ENCODE results near the gene SUPT16H. TPM values are rescaled to one million over a fixed set of nuclear protein-coding genes. Genes with fewer than 3 reads are reported as not detected.
"Not testable (repeated sequence)": the region's sequence is repeated elsewhere in the genome, so short reads cannot be mapped to it uniquely, and the experiment has no call there.

Gene SUPT16H
- total RNA-seq, 1 donor from 2014 or later, result 50.9 TPM

DNA sequence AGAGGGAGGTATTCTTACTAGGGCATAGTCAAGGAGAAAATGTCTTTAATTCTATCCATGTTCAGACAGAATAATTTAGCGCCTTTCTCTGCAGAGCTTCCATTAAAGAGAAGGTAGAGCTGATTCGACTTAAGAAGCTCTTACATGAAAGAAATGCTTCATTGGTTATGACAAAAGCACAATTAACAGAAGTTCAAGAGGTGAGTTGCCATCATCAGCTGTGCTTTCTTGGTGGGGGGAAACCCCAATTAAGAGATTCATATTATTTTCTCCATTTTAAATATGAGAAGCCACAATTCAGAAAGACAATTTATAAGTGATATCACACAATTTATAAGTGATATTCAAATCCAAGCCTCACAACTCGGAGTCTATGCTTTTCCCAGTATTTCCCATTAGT, 76.2 kb downstream of the SUPT16H start:
- no peak for DNase-seq (ENCODE audit: extremely low read depth, low read depth, low spot score)

GRCh38 chr14:21302836-21303140, 81.0 kb downstream of the SUPT16H start:
- not testable (repeated sequence) for DNase-seq (ENCODE audit: extremely low read depth, low read depth, low spot score)

DNA sequence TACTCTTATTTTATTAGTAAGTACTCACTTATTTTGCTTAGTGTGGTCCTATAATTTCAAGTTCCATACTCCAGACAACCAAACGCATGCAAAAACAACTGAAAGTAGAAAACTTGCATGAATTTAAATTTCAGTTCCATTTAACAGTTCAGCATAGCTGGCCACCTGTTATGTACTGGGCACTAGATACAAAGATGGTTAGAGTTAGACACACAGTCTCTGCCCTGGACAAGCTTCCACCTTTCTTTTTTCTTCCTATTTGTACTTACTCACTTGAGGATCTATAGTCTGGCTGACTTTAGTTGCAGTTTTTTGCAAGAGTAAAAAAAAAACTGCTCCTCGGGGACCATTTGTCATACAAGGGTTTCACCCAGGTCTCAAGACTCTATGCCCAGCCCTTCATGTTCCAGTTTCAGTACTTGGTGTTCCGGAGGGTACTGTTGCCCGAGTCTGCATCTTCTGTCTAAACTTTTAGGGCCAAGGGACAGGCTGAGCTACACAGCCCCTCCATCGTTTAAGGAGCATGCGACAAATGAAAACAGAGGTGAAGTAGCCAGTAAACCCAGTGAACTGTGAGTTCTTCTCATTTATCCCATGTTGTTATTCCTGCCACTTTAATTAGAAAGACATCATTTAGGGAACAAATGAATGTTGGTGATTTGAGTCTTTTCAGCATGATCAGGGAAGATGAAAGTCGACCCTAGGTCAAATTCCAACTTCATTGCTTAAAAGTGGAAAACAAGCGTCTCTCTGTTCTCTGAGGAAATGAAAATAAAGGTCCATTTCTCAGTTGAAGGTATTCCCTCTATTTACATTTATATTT, 81.6 kb downstream of the SUPT16H start:
- DNase-seq (ENCODE audit: extremely low read depth, low read depth, low spot score), result no peak

Other genes with a start within 250 kb of the SUPT16H start
- gene OR5AU1, start 228.0 kb downstream of the SUPT16H start, total RNA-seq, result not detected in 2 replicates
- gene HNRNPC, start 114.6 kb downstream of the SUPT16H start, total RNA-seq, result 537 and 719 TPM in 2 replicates
- not detected in 2 replicates for gene RPGRIP1, start 103.9 kb downstream of the SUPT16H start, total RNA-seq
- 49.8 and 69.1 TPM in 2 replicates for gene CHD8, start 72.1 kb upstream of the SUPT16H start, total RNA-seq
- gene RAB2B, start 92.9 kb upstream of the SUPT16H start, total RNA-seq, result 23.7 and 29.1 TPM in 2 replicates
- 30.6 and 53.0 TPM in 2 replicates for gene TOX4, start 93.2 kb upstream of the SUPT16H start, total RNA-seq
- 45.0 and 49.8 TPM in 2 replicates for gene METTL3, start 127.3 kb upstream of the SUPT16H start, total RNA-seq
- gene SALL2, start 142.3 kb upstream of the SUPT16H start, total RNA-seq, result 2.9 and 4.6 TPM in 2 replicates
- not detected in 2 replicates for gene OR10G3, start 196.1 kb upstream of the SUPT16H start, total RNA-seq